Ovary (tissue), 3 donors: ENCODE measurements around the gene MOBP.

Experiments
- CTCF ChIP-seq, 3 donors: fragments of 450-650 bp in 2 of 3; fragments of 200-600 bp in 1 of 3; IDR thresholded peaks; one replicate each; pipeline versions ENCODE4 v1.5.1 to v1.8.0; 2016 to 2022; ENCODE audit warnings: antibody characterized with exemption in 3 of 3, mild to moderate bottlenecking in 1 of 3
- EP300 ChIP-seq: sonication (generic); formaldehyde crosslinking; IDR thresholded peaks from one replicate; pipeline ENCODE4 v1.6.1; 2017; ENCODE audit warnings: antibody characterized with exemption
- POLR2A ChIP-seq: fragments of 450-650 bp; IDR thresholded peaks from one replicate; pipeline ENCODE4 v1.6.1; 2017; ENCODE audit warnings: antibody characterized with exemption, mild to moderate bottlenecking, moderate library complexity
- donor health status: DM: no; HTN: no; CAD: no.

GRCh38 chr3:39449796-39450195 lies 17.7 kb upstream of the MOBP start:
- no peak for TF ChIP-seq CTCF (IDR thresholded peaks at IDR 0.05)
- TF ChIP-seq POLR2A = no peak
- TF ChIP-seq EP300 = no peak
